Lung (tissue), 12 donors: ENCODE data around the gene NCOA6. TPM values are rescaled to one million over a fixed set of nuclear protein-coding genes. Genes with fewer than 3 reads are reported as not detected.

Experiments
- ATAC-seq: fragments of 200-7000 bp; cut with Tn5 transposase; one replicate; pipeline ENCODE4 v1.9.1; 2020; ENCODE audit warnings: moderate number of reproducible peaks; ENCODE audit not compliant: insufficient read depth, low FRiP score
- DNase-seq, 3 donors: peaks; one replicate each; pipeline ENCODE4 v3.0.0-alpha.2; 2013 to 2017
- H3K27ac ChIP-seq, 2 donors: one replicate each; pipeline ENCODE4 v1.5.1; 2013; ENCODE audit warnings: mild to moderate bottlenecking in 2 of 2, moderate library complexity in 2 of 2, control low read depth in 1 of 2, inconsistent platforms in 1 of 2, low read depth in 1 of 2, low read length in 1 of 2
- H3K27me3 ChIP-seq, 3 donors: one replicate each; pipeline ENCODE4 v1.5.1; 2013; ENCODE audit warnings: low read length in 2 of 3; ENCODE audit not compliant: control insufficient read depth in 3 of 3, insufficient read depth in 3 of 3
- H3K36me3 ChIP-seq, 4 donors: one replicate each; pipeline ENCODE4 v1.5.1; 2013; ENCODE audit warnings: low read length in 4 of 4, mild to moderate bottlenecking in 1 of 4, moderate library complexity in 1 of 4; ENCODE audit not compliant: control insufficient read depth in 4 of 4, insufficient read depth in 4 of 4
- H3K4me1 ChIP-seq, 5 donors: one replicate each; pipeline ENCODE4 v1.5.1; 2013; ENCODE audit warnings: low read length in 5 of 5, mild to moderate bottlenecking in 2 of 5, moderate library complexity in 1 of 5; ENCODE audit not compliant: control insufficient read depth in 5 of 5, insufficient read depth in 5 of 5
- H3K4me3 ChIP-seq: one replicate; pipeline ENCODE4 v1.5.1; 2013; ENCODE audit warnings: mild to moderate bottlenecking, control low read depth, moderate library complexity
- H3K9ac ChIP-seq, 2 donors: one replicate each; pipeline ENCODE4 v1.5.1; 2013; ENCODE audit warnings: low read length in 2 of 2, control low read depth in 1 of 2; ENCODE audit not compliant: insufficient read depth in 1 of 2
- H3K9me3 ChIP-seq, 4 donors: one replicate each; pipeline ENCODE4 v1.5.1; 2013; ENCODE audit warnings: low read length in 3 of 4, mild to moderate bottlenecking in 1 of 4, moderate library complexity in 1 of 4; ENCODE audit not compliant: control insufficient read depth in 4 of 4, insufficient read depth in 3 of 4
- WGBS, 2 donors: extraction: QIAGEN DNeasy Blood & Tissue Kit; methylation state at CpG; one replicate each; pipeline ENCODE4 v1.1.7; 2013; 5-methylcytosine and 5-hydroxymethylcytosine counted together
- polyA plus RNA-seq, 2 donors: library from polyadenylated mRNA; stranded (reverse); fragments of 200-250 nt; gene quantifications; one replicate each; pipeline ENCODE4 v1.2.1, GENCODE V29; 2013
- total RNA-seq, 2 donors: library from RNA; depleted of rRNA in 1 of 2; stranded (reverse); fragments of >200 nt in 1 of 2; gene quantifications; one replicate each; pipeline ENCODE4 v1.2.1, GENCODE V29; 2014 to 2021
- TF ChIP-seq, protein P1 (sequence below): IDR thresholded peaks from 2 replicates; pipeline ENCODE4 v1.5.1; 2012; ENCODE audit warnings: mild to moderate bottlenecking; ENCODE audit errors: control extremely low read depth, extremely low read depth
- donor health status: control.
- donor health status: control.
- donor health status: Bipolar disorder and iron deficiency.
- donor health status: healthy.
- donor health status: DM: yes; HTN: yes; CAD: no.

The NCOA6 gene
- total and polyA plus RNA-seq, 4 donors: 13.2 to 27.5 (median 21.8) TPM

DNA sequence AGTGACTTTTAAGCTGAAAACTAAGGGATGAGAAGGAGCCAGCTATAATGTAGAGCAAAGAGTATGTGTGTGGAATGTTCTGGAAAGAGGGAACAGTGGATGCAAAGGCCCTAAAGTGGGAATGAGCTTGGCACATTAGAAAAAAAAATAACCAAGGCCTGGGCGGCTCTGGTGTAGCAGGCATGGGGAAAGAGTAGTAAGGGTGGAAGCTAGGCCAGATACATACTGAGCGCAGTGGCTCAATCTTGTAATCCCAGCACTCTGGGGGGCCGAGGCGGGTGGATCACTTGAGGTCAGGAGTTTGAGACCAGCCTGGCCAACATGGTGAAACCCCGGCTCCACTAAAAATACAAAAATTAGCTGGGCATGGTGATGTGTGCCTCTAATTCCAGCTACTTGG, 38.8 kb upstream of the NCOA6 start:
- H3K27me3 ChIP-seq: no peaks in the 10 kb centered on the region
- WGBS, 2 donors: 93 to 97% methylated on average over 5 of the region's 5 CpGs
- H3K4me1 ChIP-seq: peaks cover 0 to 5% (median 0%) of the 10 kb centered on the region in 5 donors
- no peak overlapping the region for H3K9ac ChIP-seq
- ATAC-seq: no peak
- DNase-seq: no peak
- H3K4me3 ChIP-seq: no peak overlapping the region
- TF ChIP-seq, protein P1, sequence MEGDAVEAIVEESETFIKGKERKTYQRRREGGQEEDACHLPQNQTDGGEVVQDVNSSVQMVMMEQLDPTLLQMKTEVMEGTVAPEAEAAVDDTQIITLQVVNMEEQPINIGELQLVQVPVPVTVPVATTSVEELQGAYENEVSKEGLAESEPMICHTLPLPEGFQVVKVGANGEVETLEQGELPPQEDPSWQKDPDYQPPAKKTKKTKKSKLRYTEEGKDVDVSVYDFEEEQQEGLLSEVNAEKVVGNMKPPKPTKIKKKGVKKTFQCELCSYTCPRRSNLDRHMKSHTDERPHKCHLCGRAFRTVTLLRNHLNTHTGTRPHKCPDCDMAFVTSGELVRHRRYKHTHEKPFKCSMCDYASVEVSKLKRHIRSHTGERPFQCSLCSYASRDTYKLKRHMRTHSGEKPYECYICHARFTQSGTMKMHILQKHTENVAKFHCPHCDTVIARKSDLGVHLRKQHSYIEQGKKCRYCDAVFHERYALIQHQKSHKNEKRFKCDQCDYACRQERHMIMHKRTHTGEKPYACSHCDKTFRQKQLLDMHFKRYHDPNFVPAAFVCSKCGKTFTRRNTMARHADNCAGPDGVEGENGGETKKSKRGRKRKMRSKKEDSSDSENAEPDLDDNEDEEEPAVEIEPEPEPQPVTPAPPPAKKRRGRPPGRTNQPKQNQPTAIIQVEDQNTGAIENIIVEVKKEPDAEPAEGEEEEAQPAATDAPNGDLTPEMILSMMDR: no peak
- H3K9me3 ChIP-seq: no peaks in the 10 kb centered on the region
- H3K27ac ChIP-seq: no peak overlapping the region
- peaks cover 0 to 6% (median 4%) of the 10 kb centered on the region in 4 donors for H3K36me3 ChIP-seq

DNA sequence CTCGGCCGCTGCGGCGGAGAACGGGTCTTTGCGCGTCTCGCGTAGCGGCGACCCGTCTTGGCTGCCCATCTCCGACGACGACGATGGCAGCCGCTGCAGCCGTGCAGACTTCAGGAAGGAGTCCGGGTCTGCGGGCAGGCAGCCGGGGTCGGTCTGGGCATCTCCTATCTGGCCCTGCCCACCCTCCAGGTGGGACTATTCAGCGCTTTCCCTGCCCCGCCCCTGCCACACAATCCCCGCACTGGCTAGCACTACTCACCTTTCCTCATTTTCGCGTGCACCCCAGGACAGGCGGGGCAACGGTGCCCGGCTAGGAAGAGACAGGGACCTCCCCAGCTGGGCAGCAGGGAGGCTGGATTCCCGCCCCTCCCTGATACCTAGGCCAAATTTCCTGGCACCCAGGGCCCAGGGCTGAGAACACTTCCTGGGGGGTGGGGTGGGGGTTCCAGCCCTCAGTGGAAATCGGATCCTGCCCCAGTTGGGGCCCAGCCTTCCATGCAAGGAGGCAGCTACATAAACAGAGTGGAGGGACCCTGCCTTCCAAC, 38.0 kb upstream of the NCOA6 start:
- 82% methylated on average over 32 of the region's 32 CpGs for WGBS, 2 donors
- no peak for DNase-seq
- Histone ChIP-seq H3K9me3 (no peaks in the 10 kb centered on the region), H3K36me3 (peaks cover under 1 to 6% (median 4%) of the 10 kb centered on the region in 4 donors), H3K4me3 (no peak overlapping the region), H3K27ac (no peak overlapping the region), H3K4me1 (peaks cover 0 to 5% (median 0%) of the 10 kb centered on the region in 5 donors), H3K27me3 (no peaks in the 10 kb centered on the region), H3K9ac (no peak overlapping the region)
- no peak for ATAC-seq
- TF ChIP-seq, protein P1: no peak

DNA sequence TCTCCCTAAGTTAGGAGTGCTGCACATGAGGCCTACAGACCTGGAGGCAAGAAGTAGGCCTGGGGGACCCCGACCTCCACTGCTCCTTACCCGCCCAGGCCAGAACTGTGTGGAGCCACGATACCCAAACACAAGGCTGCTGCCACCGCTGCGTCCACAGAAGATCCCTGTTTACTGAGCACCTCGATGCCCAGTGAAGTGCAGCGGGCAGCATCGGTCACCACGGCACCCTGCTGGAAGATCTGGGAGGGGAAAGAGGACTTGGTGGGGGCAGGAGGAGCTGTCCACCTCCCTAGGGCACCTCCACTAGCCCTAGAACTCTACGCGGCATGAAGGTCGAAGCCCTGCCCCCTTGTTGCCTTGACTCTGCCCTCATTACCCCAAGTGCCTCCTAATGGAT, 37.3 kb upstream of the NCOA6 start:
- peaks cover 4 to 6% (median 4%) of the 10 kb centered on the region in 4 donors for H3K36me3 ChIP-seq
- WGBS, 2 donors: 92 to 96% methylated on average over 12 of the region's 12 CpGs

More for the DNA sequence above, 37.3 kb upstream of the NCOA6 start:
- Histone ChIP-seq H3K9me3 (no peaks in the 10 kb centered on the region), H3K27me3 (no peaks in the 10 kb centered on the region), H3K27ac (no peak overlapping the region), H3K9ac (no peak overlapping the region), H3K4me3 (no peak overlapping the region), H3K4me1 (peaks cover 0 to 5% (median 0%) of the 10 kb centered on the region in 5 donors)
- TF ChIP-seq, protein P1: no peak
- no peak for ATAC-seq
- DNase-seq: no peak
